Lung (tissue), 12 donors: ENCODE measurements around the gene VTA1. TPM values are rescaled to one million over a fixed set of nuclear protein-coding genes. Genes with fewer than 3 reads are reported as not detected.

Source experiments
- ATAC-seq: fragments of 200-7000 bp; cut with Tn5 transposase; one replicate; pipeline ENCODE4 v1.9.1; 2020; ENCODE audit warnings: moderate number of reproducible peaks; ENCODE audit not compliant: insufficient read depth, low FRiP score
- DNase-seq, 3 donors: peaks; one replicate each; pipeline ENCODE4 v3.0.0-alpha.2; 2013 to 2017
- H3K27ac ChIP-seq, 2 donors: one replicate each; pipeline ENCODE4 v1.5.1; 2013; ENCODE audit warnings: mild to moderate bottlenecking in 2 of 2, moderate library complexity in 2 of 2, control low read depth in 1 of 2, inconsistent platforms in 1 of 2, low read depth in 1 of 2, low read length in 1 of 2
- H3K27me3 ChIP-seq, 3 donors: one replicate each; pipeline ENCODE4 v1.5.1; 2013; ENCODE audit warnings: low read length in 2 of 3; ENCODE audit not compliant: control insufficient read depth in 3 of 3, insufficient read depth in 3 of 3
- H3K36me3 ChIP-seq, 4 donors: one replicate each; pipeline ENCODE4 v1.5.1; 2013; ENCODE audit warnings: low read length in 4 of 4, mild to moderate bottlenecking in 1 of 4, moderate library complexity in 1 of 4; ENCODE audit not compliant: control insufficient read depth in 4 of 4, insufficient read depth in 4 of 4
- H3K4me1 ChIP-seq, 5 donors: one replicate each; pipeline ENCODE4 v1.5.1; 2013; ENCODE audit warnings: low read length in 5 of 5, mild to moderate bottlenecking in 2 of 5, moderate library complexity in 1 of 5; ENCODE audit not compliant: control insufficient read depth in 5 of 5, insufficient read depth in 5 of 5
- H3K4me3 ChIP-seq: one replicate; pipeline ENCODE4 v1.5.1; 2013; ENCODE audit warnings: mild to moderate bottlenecking, control low read depth, moderate library complexity
- H3K9ac ChIP-seq, 2 donors: one replicate each; pipeline ENCODE4 v1.5.1; 2013; ENCODE audit warnings: low read length in 2 of 2, control low read depth in 1 of 2; ENCODE audit not compliant: insufficient read depth in 1 of 2
- H3K9me3 ChIP-seq, 4 donors: one replicate each; pipeline ENCODE4 v1.5.1; 2013; ENCODE audit warnings: low read length in 3 of 4, mild to moderate bottlenecking in 1 of 4, moderate library complexity in 1 of 4; ENCODE audit not compliant: control insufficient read depth in 4 of 4, insufficient read depth in 3 of 4
- CTCF ChIP-seq: IDR thresholded peaks from 2 replicates; pipeline ENCODE4 v1.5.1; 2012; ENCODE audit warnings: mild to moderate bottlenecking; ENCODE audit errors: control extremely low read depth, extremely low read depth
- WGBS, 2 donors: extraction: QIAGEN DNeasy Blood & Tissue Kit; methylation state at CpG; one replicate each; pipeline ENCODE4 v1.1.7; 2013; 5-methylcytosine and 5-hydroxymethylcytosine counted together
- polyA plus RNA-seq, 2 donors: library from polyadenylated mRNA; stranded (reverse); fragments of 200-250 nt; gene quantifications; one replicate each; pipeline ENCODE4 v1.2.1, GENCODE V29; 2013
- total RNA-seq, 2 donors: library from RNA; depleted of rRNA in 1 of 2; stranded (reverse); fragments of >200 nt in 1 of 2; gene quantifications; one replicate each; pipeline ENCODE4 v1.2.1, GENCODE V29; 2014 to 2021
- donor health status: control.
- donor health status: control.
- donor health status: Bipolar disorder and iron deficiency.
- donor health status: healthy.
- donor health status: DM: yes; HTN: yes; CAD: no.

VTA1 gene
- total and polyA plus RNA-seq, 4 donors: 15.2 to 61.9 (median 29.3) TPM

DNA sequence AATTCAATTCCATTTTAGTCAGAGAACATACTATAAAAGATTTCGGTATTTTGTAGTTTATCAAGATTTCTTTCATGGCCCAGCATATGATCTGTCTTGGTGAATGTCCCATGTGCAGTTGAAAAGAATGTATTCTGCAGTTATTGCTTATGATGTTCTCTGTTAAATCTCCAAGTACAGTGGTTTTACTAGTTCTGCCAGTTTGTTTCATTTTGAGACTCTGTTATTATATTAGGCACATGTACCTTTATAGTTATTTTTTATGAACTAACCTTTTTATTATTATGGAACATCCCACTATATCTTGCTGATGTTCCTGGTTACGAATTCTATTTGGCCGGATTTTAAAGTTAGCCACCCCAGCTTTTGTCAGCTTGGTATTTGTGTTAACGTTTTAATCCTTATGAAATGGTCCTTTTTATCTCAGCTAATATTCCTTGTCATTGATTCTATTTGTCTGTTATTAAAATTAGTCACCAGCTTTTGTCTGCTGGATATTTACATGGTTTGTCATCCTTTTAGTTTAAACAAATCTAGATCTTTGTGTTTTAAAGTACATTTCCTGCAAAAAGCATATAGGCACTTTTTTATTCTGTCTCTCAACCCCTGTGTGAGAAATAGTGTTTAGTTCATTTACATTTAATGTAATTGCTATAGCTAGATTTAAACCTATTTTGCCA is 48.9 kb downstream of the VTA1 start:
- no peaks in the 10 kb centered on the region for H3K4me1 ChIP-seq
- no peaks in the 10 kb centered on the region for H3K9me3 ChIP-seq
- 93 to 97% methylated on average over 4 of the region's 4 CpGs for WGBS, 2 donors
- H3K27me3 ChIP-seq: no peaks in the 10 kb centered on the region
- DNase-seq (peak in 1 of 3 donors; percentile 8), ATAC-seq (no peak)
- no peak overlapping the region for H3K4me3 ChIP-seq
- H3K9ac ChIP-seq: no peak overlapping the region
- no peak for TF ChIP-seq CTCF
- H3K27ac ChIP-seq: no peak overlapping the region
- H3K36me3 ChIP-seq: peaks cover 0 to 8% (median 1%) of the 10 kb centered on the region in 4 donors

GRCh38 chr6:142200846-142201628 is 54.0 kb downstream of the VTA1 start:
- no peak for DNase-seq
- Histone ChIP-seq H3K4me3 (no peak overlapping the region), H3K27ac (no peak overlapping the region), H3K9ac (no peak overlapping the region), H3K4me1 (no peaks in the 10 kb centered on the region), H3K36me3 (peaks cover 3 to 20% (median 5%) of the 10 kb centered on the region in 4 donors), H3K27me3 (no peaks in the 10 kb centered on the region), H3K9me3 (no peaks in the 10 kb centered on the region)
- ATAC-seq: no peak
- 56 to 75% methylated on average over 3 of the region's 3 CpGs for WGBS, 2 donors
- no peak for TF ChIP-seq CTCF

DNA sequence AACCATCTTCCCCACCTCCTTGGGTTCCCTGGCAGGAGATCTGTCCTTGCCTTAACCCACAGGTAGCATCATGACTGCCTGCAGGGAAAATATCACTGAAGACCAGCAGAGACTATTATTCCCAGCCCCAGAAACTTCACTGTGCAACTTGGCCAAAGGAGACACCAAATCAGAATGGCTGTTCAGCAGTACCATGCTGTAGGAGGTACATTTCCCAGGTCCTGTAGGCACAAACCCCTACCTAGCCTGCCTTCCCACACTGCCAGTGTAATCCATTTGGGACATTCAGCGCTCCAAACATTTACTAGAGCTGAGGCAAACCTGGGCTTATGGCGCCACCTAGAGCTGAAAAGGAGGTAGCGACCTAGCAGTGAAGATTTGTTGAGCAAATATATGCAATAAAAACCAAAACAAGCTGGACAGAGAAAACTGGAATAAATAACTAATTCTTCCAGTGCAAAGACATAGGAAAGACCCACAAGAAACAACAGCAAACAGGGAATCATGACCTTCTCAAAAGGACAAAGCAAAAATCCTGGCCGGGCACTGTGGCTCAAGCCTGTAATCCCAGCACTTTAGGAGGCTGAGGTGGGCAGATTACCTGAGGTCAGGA is 60.3 kb downstream of the VTA1 start:
- DNase-seq: peak; percentile 25 to 39 (median 25)
- 71 to 85% methylated on average over 4 of the region's 4 CpGs for WGBS, 2 donors
- H3K4me1 ChIP-seq: peaks cover 0 to 5% (median 0%) of the 10 kb centered on the region in 5 donors
- peak; percentile 60 for TF ChIP-seq CTCF
- peak; percentile 87 for ATAC-seq
- peaks cover 1 to 36% (median 19%) of the 10 kb centered on the region in 4 donors for H3K36me3 ChIP-seq
- no peak overlapping the region for H3K27ac ChIP-seq
- H3K9me3 ChIP-seq: peaks cover 0 to 5% (median 1%) of the 10 kb centered on the region in 4 donors
- H3K4me3 ChIP-seq: no peak overlapping the region
- no peak overlapping the region for H3K9ac ChIP-seq
- no peaks in the 10 kb centered on the region for H3K27me3 ChIP-seq
